H9 (cell line): ENCODE measurements around the gene EFHD1. TPM values are rescaled to one million over a fixed set of nuclear protein-coding genes. Genes with fewer than 3 reads are reported as not detected.

ENCODE experiments used
- DNase-seq: peaks from one replicate; pipeline ENCODE4 v3.0.0-alpha.2; 2017
- H2AFZ ChIP-seq: one replicate; pipeline ENCODE4 v1.6.1; 2013; ENCODE audit warnings: mild to moderate bottlenecking, low read length, control low read depth, moderate library complexity
- H2AK5ac ChIP-seq: 2 replicates; pipeline ENCODE4 v1.6.1; 2013; ENCODE audit warnings: low read length, control low read depth, mixed read lengths; ENCODE audit not compliant: insufficient read length
- H2BK120ac ChIP-seq: one replicate; pipeline ENCODE4 v1.6.1; 2013; ENCODE audit warnings: low read depth, mild to moderate bottlenecking, low read length, control low read depth, inconsistent platforms; ENCODE audit not compliant: poor library complexity, severe bottlenecking
- H2BK12ac ChIP-seq: 2 replicates; pipeline ENCODE4 v1.6.1; 2013; ENCODE audit warnings: low read length, control low read depth, mixed read lengths, low read depth; ENCODE audit not compliant: insufficient read length
- H2BK15ac ChIP-seq: 2 replicates; pipeline ENCODE4 v1.6.1; 2013; ENCODE audit warnings: low read depth, low read length, control low read depth
- H2BK20ac ChIP-seq: one replicate; pipeline ENCODE4 v1.6.1; 2013; ENCODE audit warnings: low read depth, mild to moderate bottlenecking, low read length, control low read depth, inconsistent platforms; ENCODE audit not compliant: poor library complexity, severe bottlenecking
- H2BK5ac ChIP-seq: 2 replicates; pipeline ENCODE4 v1.6.1; 2013; ENCODE audit warnings: low read length, control low read depth, mixed read lengths; ENCODE audit not compliant: insufficient read length
- H3K14ac ChIP-seq: 2 replicates; pipeline ENCODE4 v1.6.1; 2013; ENCODE audit warnings: low read length, control low read depth; ENCODE audit not compliant: insufficient read depth
- H3K18ac ChIP-seq: 2 replicates; pipeline ENCODE4 v1.6.1; 2013; ENCODE audit warnings: low read depth, mild to moderate bottlenecking, mixed read lengths, low read length, control low read depth; ENCODE audit not compliant: insufficient read length
- H3K23ac ChIP-seq: 2 replicates; pipeline ENCODE4 v1.6.1; 2013; ENCODE audit warnings: low read length, control low read depth, mixed read lengths, low read depth; ENCODE audit not compliant: insufficient read length
- H3K23me2 ChIP-seq: 2 replicates; pipeline ENCODE4 v1.6.1; 2013; ENCODE audit warnings: low read depth, mild to moderate bottlenecking, mixed read lengths, low read length, control low read depth; ENCODE audit not compliant: insufficient read length, poor library complexity, severe bottlenecking
- H3K27ac ChIP-seq: 2 replicates; pipeline ENCODE4 v1.5.1; 2013; ENCODE audit warnings: low read length, control low read depth, mixed read lengths, low read depth; ENCODE audit not compliant: insufficient read length
- H3K27me3 ChIP-seq: 2 replicates; pipeline ENCODE4 v1.6.1; 2013; ENCODE audit warnings: low read length, control low read depth, inconsistent platforms; ENCODE audit not compliant: insufficient read depth
- H3K4ac ChIP-seq: 2 replicates; pipeline ENCODE4 v1.6.1; 2013; ENCODE audit warnings: low read depth, mild to moderate bottlenecking, control low read depth, inconsistent platforms, low read length, moderate library complexity
- H3K4me1 ChIP-seq: 2 replicates; pipeline ENCODE4 v1.6.1; 2013; ENCODE audit warnings: low read length, control low read depth, inconsistent platforms; ENCODE audit not compliant: insufficient read depth
- H3K4me2 ChIP-seq: 2 replicates; pipeline ENCODE4 v1.6.1; 2013; ENCODE audit warnings: low read length, control low read depth, mixed read lengths; ENCODE audit not compliant: insufficient read length, insufficient read depth
- H3K56ac ChIP-seq: 2 replicates; pipeline ENCODE4 v1.6.1; 2013; ENCODE audit warnings: low read depth, mild to moderate bottlenecking, mixed read lengths, low read length, control low read depth; ENCODE audit not compliant: insufficient read length
- H3K79me1 ChIP-seq: 2 replicates; pipeline ENCODE4 v1.6.1; 2013; ENCODE audit warnings: low read depth, mild to moderate bottlenecking, moderate library complexity, low read length, control low read depth, inconsistent platforms; ENCODE audit not compliant: insufficient read depth, poor library complexity, severe bottlenecking
- H3K79me2 ChIP-seq: 2 replicates; pipeline ENCODE4 v1.6.1; 2013; ENCODE audit warnings: low read length, control low read depth, inconsistent platforms; ENCODE audit not compliant: insufficient read depth
- H3K9ac ChIP-seq: 2 replicates; pipeline ENCODE4 v1.6.1; 2013; ENCODE audit warnings: low read length, control low read depth, mixed read lengths; ENCODE audit not compliant: insufficient read length; ENCODE audit errors: extremely low read depth
- H3K9me3 ChIP-seq: one replicate; pipeline ENCODE4 v1.6.1; 2013; ENCODE audit warnings: low read depth, low read length, inconsistent platforms; ENCODE audit not compliant: control insufficient read depth
- H3T11ph ChIP-seq: one replicate; pipeline ENCODE4 v1.6.1; 2013; ENCODE audit warnings: mild to moderate bottlenecking, low read length, control low read depth, inconsistent platforms
- H4K20me1 ChIP-seq: one replicate; pipeline ENCODE4 v1.6.1; 2013; ENCODE audit not compliant: control insufficient read depth, insufficient read length, insufficient read depth
- H4K5ac ChIP-seq: 2 replicates; pipeline ENCODE4 v1.6.1; 2013; ENCODE audit warnings: low read depth, mild to moderate bottlenecking, mixed read lengths, low read length, control low read depth; ENCODE audit not compliant: insufficient read length
- H4K8ac ChIP-seq: replicated peaks from 2 replicates; pipeline ENCODE4 v1.6.1; 2013; ENCODE audit warnings: low read length, control low read depth, mixed read lengths, low read depth; ENCODE audit not compliant: insufficient read length
- H4K91ac ChIP-seq: 2 replicates; pipeline ENCODE4 v1.6.1; 2013; ENCODE audit warnings: low read depth, mild to moderate bottlenecking, moderate library complexity, mixed read lengths, low read length, control low read depth; ENCODE audit not compliant: insufficient read length
- H3K27ac Mint-ChIP-seq, 3 experiments: 2 replicates in 2 of 3; 3 replicates in 1 of 3; pipeline ENCODE4 v1.8.0; 2020 to 2021; ENCODE audit warnings: mixed read lengths in 3 of 3, mild to moderate bottlenecking in 1 of 3, moderate library complexity in 1 of 3
- H3K27me3 Mint-ChIP-seq: 2 replicates; pipeline ENCODE4 v1.8.0; 2021; ENCODE audit warnings: low read depth, mild to moderate bottlenecking, moderate library complexity, mixed read lengths
- H3K36me3 Mint-ChIP-seq, 3 experiments: 2 replicates in 2 of 3; 3 replicates in 1 of 3; pipeline ENCODE4 v1.8.0; 2020 to 2021; ENCODE audit warnings: low read depth in 3 of 3, mixed read lengths in 3 of 3; ENCODE audit not compliant: insufficient read depth in 1 of 3
- H3K4me1 Mint-ChIP-seq, 2 experiments: 2 replicates each; pipeline ENCODE4 v1.8.0; 2020; ENCODE audit warnings: mixed read lengths in 2 of 2
- H3K4me3 Mint-ChIP-seq, 2 experiments: 2 replicates in 1 of 2; 3 replicates in 1 of 2; pipeline ENCODE4 v1.8.0; 2020 to 2021; ENCODE audit warnings: mild to moderate bottlenecking in 2 of 2, mixed read lengths in 2 of 2, moderate library complexity in 1 of 2
- H3K9me3 Mint-ChIP-seq, 2 experiments: 2 replicates in 1 of 2; 3 replicates in 1 of 2; pipeline ENCODE4 v1.8.0; 2020; ENCODE audit warnings: mild to moderate bottlenecking in 2 of 2, mixed read lengths in 2 of 2, moderate library complexity in 1 of 2
- CTCF ChIP-seq: fragments of 200-600 bp; sonication (generic); conservative IDR thresholded peaks from 3 replicates; pipeline ENCODE4 v1.8.0; 2021; ENCODE audit warnings: antibody characterized with exemption, mild to moderate bottlenecking
- WGBS: extraction: QIAGEN DNeasy Blood & Tissue Kit; methylation state at CpG from one replicate; pipeline ENCODE4 v1.1.7; 2013; ENCODE audit warnings: missing lambda C conversion rate, low lambda C conversion rate, mixed read lengths; ENCODE audit not compliant: insufficient read length; ENCODE audit errors: extremely low coverage; 5-methylcytosine and 5-hydroxymethylcytosine counted together
- total RNA-seq: library from RNA; stranded (reverse); gene quantifications from 2 replicates; pipeline ENCODE4 v1.2.1, GENCODE V29; 2021

The EFHD1 gene
- total RNA-seq, 1 experiment from 2014 or later: 2.8 TPM

- no CpG with 5 or more reads among the region's 8 CpGs for WGBS
- Mint-ChIP-seq H3K4me1 (peaks cover 6 to 9% of the 10 kb centered on the region in 2 experiments; a peak in 2 of 4 replicates), H3K36me3 (no peaks in the 10 kb centered on the region; a peak in 2 of 7 replicates), H3K27me3 (peaks cover 23% of the 10 kb centered on the region), H3K9me3 (peaks cover 0 to 1% of the 10 kb centered on the region in 2 experiments; a peak in 1 of 5 replicates), H3K4me3 (no peak overlapping the region), H3K27ac (no peak overlapping the region)
- no peaks in the 10 kb centered on the region for H3K27me3 ChIP-seq
- H4K91ac ChIP-seq: no peak overlapping the region
- no peak overlapping the region for H3K18ac ChIP-seq
- no peak for DNase-seq
- no peaks in the 10 kb centered on the region for H3K23me2 ChIP-seq
- no peak overlapping the region for H2BK15ac ChIP-seq
- H3K9ac ChIP-seq: no peak overlapping the region
- H3K79me2 ChIP-seq: no peaks in the 10 kb centered on the region
- H3K56ac ChIP-seq: no peak overlapping the region
- H4K20me1 ChIP-seq: no peaks in the 10 kb centered on the region
- H3K4me1 ChIP-seq: no peaks in the 10 kb centered on the region
- no peak overlapping the region for H3K4ac ChIP-seq
- H3K14ac ChIP-seq: no peak overlapping the region; the same call in 1 of the 2 replicates
- H2AK5ac ChIP-seq: no peak overlapping the region
- H3K23ac ChIP-seq: no peak overlapping the region
- H4K8ac ChIP-seq: no peak overlapping the region
- no peak overlapping the region for H4K5ac ChIP-seq
- no peaks in the 10 kb centered on the region for H3K9me3 ChIP-seq
- H3K27ac ChIP-seq: no peak overlapping the region
- H2BK5ac ChIP-seq: no peak overlapping the region
- H2AFZ ChIP-seq: no peak overlapping the region
- no peak overlapping the region for H3T11ph ChIP-seq
- no peak overlapping the region for H2BK120ac ChIP-seq
- no peak for TF ChIP-seq CTCF
- H2BK20ac ChIP-seq: no peak overlapping the region
- no peak overlapping the region for H2BK12ac ChIP-seq
- H3K4me2 ChIP-seq: no peak overlapping the region
- no peaks in the 10 kb centered on the region for H3K79me1 ChIP-seq
These were observed 10.5 kb downstream of the EFHD1 start for GRCh38 chr2:232643813-232644347.
